GM21367 (cell line): ENCODE measurements around the gene ASXL2.
"Not testable (repeated sequence)": the region's sequence is repeated elsewhere in the genome, so short reads cannot be mapped to it uniquely, and the experiment has no call there.

Experiments
- ATAC-seq: cut with Tn5 transposase; IDR thresholded peaks from one replicate; pipeline ENCODE4 v1.9.1; 2021; ENCODE audit not compliant: unreplicated experiment

Gene ASXL2

GRCh38 chr2:25894135-25894830 is 16.0 kb upstream of the ASXL2 start:
- ATAC-seq, result no peak

- ATAC-seq, result no peak
Measured at GRCh38 chr2:25891672-25892071, 13.4 kb upstream of the ASXL2 start.

DNA sequence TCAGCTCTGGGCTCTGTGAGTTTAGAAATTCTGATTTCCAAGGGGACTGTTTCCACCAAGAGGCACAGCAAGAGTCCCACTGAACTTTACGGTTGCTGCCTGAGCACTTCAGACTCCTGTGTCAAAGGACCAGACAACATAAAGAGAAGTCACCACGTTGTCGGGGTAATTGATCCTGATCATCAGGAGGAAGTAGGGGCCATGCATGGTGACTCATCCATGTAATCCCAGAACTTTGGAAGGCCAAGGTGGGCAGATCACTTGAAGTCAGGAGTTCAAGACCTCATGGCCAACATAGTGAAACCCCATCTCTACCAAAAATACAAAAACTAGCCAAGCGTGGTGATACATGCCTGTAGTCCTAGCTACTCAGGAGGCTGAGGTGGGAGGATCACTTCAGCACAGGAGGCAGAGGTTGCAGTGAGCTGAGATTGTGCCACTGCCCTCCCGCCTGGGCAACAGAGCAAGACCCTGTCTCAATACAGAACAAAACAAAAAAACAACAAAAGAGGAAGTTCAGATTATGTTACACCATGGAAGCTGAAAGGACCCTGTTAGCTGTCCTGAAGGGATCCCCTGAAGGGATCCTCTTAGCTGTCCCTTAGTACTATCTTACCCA is 9.4 kb upstream of the ASXL2 start:
- ATAC-seq, result no peak

DNA sequence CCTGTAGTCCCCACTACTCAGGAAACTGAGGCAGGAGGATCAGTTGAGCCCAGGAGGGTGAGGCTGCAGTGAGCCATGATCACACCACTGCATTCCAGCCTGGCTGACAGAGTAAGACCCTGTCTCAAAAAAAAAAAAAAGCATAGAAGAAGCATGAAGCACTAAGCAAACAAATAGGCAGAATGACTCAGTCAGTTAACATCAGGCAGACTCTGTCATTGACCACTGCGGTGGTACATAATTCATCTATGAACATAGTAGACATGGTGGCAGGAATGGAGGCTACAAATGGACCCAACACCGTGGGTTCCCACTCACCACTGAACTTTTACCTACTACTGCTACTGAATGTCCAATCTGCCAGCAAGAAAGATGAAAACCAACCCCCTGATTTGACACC is 7.6 kb upstream of the ASXL2 start:
- ATAC-seq, result no peak

DNA sequence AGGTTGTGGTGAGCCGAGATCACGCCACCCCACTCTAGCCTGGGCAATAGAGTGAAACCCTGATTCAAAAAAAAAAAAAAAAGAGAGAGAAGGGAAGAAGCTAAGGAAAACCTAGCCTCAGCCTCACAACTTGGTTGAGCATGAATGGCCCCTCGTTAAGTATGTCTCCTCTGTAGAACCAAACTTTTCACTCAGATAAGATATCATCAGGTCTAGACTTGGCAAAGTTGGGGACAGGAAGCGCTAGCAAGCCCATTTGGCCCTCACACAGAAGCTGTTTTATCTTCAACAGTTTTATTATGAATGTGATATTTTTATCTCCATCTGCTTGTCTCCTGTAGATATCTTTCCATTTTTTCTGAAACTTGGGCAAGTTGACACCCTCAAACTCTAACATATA is 3.5 kb upstream of the ASXL2 start:
- ATAC-seq, result no peak

DNA sequence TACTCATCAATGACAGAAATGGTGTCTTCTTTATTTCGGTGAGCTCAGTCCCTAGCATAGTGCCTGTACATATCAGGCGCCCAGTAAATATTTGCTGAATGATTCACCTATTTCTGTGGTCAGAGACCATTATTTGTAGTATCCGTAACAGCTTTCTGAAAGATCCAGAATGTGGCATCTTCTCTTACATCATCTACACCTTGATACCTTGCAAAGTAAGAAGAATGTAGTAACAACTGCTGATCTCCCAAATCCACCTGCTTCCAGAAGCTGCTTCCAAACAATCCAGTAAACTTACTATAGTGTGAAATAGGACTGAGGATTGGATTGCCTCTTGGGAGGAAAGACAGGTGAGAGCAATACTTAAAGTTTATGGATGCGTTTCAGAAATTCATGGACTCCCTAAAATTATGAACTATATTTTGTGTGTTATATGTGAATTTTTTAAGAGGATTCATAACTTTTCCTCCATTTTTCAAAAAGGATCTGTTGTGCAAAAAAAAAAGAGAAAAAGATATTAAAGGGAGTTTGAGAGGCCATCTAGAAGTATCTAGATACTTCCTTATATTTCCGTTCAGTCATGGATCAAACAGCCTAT is 945 bp upstream of the ASXL2 start:
- no peak for ATAC-seq

DNA sequence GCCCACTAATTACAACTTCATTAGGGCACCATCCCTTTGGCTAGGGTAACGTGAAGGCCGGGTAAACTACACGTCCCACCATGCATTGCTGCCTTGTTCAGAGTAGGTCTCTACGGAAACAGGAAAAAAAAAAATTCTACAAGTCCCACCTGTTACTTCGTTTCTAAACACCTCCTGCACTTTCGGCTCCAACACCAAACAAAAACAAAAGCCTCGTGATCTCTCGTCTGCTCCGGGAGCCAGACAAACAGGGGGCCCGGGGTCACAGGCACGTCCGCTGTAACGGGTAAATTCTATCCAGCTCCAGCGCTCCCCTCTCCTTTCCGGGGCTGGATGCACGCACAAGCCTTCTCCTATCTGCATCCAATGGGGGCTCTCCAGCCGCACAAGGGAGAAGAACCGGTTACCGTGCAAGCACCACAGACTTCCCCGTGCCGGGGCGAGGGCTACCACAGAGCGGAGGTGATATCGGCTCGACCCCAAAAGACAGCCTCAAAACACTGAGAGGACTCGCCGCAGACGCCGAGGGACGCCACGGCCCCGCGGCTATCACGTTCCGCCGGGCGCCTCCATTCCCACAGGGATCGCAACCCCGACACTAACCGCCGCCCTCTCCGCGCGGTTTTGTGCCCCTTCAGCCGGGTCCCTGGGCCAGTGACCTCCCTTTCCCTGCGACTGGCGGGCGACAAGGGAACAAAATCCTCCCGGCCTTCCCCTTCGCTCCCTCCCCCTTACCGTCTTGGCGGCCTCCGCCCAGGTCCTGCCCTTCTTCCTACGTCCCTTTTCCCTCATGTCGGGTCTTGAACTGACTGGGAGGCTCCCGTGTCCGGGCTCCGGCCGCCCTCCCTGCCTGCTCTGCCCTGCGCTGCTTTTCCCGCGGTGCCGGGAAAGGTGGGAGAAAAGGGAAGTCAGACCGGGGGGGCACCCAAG is 591 bp downstream of the ASXL2 start:
- ATAC-seq, result peak; percentile 36

DNA sequence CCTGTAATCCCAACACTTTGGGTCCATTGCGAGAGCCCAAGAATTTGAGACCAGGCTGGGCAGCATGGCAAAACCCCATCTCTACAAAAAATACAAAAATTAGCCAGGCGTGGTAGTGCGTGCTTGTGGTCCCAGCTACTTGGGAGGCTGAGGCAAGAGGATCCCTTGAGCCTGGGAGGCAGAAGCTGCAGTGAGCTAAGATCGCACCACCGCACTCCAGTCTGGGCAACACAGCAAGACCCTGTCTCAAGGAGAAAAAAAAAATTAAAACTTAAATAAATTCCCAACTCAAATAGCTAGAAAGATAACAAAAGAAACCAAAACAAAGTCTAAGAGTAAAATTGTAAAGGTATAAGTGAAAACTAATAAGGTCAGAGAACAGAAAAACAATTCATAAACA is 6.2 kb downstream of the ASXL2 start:
- ATAC-seq, result no peak

DNA sequence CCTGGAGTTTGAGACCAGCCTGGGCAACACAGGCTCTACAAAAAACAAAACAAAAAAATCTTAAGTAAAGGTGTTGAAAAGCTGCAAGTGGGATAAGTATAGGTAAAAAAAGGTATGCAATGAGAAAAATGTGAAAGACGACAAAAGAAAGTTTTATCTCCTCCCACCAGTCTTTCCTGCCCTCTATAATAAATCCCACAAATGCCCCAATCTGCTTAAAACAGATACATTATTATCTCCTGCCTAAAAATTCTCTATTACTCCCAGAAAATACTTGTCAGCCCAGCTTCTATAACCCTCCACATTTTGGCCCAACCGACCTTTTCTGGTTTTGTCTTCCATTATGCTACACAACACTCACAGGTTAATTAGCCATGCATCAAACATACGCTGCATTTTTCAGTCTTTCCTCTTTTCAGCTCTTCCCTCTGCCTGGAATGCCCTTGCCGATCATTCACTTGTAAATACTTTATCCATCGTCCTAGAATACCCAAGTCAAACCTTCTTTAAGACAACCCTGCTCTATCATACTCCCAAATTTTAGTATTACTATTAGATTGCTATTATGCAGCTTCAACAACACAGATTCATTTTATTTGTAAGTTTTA is 10.8 kb downstream of the ASXL2 start:
- no peak for ATAC-seq

DNA sequence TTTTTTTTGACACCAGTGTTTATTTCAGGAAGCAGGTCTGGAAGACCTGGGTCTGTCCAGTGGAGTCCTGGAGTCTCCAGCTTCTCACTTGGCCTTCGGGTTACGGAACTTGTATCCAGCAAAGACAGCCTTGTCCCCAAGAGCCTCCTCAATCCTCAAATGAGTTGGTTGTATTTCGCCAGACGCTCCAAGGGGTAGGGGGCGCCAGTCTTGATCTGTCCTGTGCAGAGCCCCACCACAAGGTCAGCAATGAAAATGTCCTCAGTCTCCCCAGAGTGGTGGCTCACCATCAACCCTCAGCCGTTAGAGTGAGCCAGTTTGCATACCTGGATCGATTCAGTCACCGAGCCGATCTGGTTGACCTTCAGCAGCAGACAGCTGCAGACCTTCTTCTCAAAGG is 21.9 kb downstream of the ASXL2 start:
- no peak for ATAC-seq

GRCh38 chr2:25855065-25855464 is 23.2 kb downstream of the ASXL2 start:
- ATAC-seq, result no peak

GRCh38 chr2:25854613-25855012 is 23.7 kb downstream of the ASXL2 start:
- ATAC-seq, result no peak

GRCh38 chr2:25853038-25853638 is 25.1 kb downstream of the ASXL2 start:
- no peak for ATAC-seq

DNA sequence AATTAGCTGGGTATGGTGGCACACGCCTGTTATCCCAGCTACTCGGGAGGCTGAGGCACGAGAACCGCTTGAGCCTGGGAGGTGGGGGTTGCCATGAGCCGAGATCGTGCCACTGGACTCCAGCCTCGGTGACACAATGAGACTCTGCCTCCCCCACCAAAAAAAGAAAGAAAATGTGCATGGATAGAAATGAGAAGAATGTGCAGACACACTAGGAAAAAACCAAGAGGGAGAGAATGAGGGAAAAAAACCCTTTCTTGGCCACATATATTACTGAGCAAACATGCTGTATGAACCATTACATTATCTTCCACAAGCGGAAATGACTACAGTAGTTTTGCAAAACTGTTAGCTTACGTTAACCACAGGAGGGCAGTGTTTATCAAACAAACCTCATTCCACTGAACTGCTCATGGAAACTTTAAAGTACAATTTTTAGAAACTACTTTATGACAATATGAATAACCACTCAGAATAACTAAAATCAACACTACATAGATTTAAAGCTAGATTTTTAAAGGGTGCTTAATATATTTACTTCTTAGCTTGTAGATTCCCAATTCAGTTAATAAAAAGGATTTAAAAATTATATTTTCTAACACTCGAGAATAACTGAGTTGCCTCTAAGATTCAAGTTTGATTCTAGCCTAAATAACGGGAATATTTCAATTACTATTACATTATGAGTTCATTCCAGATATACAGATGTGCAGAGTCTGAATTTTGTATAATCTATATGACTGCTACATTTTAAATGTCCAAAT is 26.4 kb downstream of the ASXL2 start:
- ATAC-seq, result peak; percentile 70

DNA sequence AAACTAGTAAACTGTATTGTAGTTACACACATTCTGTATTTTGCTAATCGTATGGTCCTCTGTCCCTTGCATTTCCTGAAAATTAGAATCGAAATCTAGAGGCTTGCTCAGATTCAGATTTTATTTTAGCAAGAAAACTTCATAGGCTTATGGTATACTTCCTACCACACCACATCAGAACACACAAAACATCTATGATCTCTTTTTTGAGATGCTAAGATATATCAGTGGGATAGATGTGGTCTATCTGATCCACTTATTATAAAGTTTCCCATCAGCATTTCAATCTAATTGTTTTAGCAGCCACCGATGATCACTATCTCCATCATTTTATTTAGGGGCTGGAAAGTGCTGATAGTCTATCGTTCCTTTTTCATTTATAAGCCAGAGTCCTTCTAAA is 27.9 kb downstream of the ASXL2 start:
- ATAC-seq, result not testable (repeated sequence)

GRCh38 chr2:25849350-25849749 is 28.9 kb downstream of the ASXL2 start:
- not testable (repeated sequence) for ATAC-seq

GRCh38 chr2:25845843-25846505 is 32.3 kb downstream of the ASXL2 start:
- ATAC-seq, result no peak

DNA sequence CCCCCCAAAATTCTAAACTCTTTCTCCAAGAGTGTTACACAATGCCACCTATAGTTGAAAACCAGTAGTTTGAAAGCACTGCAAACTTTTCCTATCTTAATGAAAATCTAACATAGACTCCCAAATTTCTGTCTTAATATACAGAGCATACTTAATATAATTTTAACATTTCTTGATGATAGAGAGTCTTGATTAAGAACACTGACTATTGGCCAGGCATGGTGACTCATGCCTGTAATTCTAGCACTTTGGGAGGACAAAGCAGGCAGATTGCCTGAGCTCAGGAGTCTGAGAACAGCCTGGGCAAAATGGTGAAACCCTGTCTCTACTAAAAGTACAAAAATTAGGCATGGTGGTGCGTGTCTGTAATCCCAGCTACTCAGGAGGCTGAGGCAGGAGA is 34.2 kb downstream of the ASXL2 start:
- ATAC-seq, result no peak

DNA sequence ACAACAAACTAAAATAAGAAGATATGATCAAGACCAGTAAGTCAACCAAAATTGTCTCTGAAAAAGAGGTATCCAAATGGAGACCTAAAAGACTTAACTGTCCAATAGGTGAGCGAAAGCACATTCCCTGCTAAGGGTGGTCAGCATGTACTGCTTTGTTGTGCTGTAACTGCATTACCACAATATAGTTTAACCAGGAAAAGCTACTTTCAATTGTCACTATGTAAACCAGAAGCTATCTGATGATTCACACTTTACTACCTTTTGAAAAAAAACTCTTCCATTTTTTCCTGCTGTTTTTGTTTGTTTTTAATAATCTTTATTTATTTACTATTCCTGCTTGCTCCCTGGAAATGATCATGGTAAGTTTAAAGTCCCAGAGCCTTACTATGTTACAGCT is 36.1 kb downstream of the ASXL2 start:
- no peak for ATAC-seq
